Measurements from ENCODE around the gene SGSH. TPM values are rescaled to one million over a fixed set of nuclear protein-coding genes. Genes with fewer than 3 reads are reported as not detected.

The SGSH gene
- total RNA-seq, 1 donor from 2014 or later: 53.7 TPM

GRCh38 chr17:80222376-80223141, 2.4 kb upstream of the SGSH start:
- no peak overlapping the region for H3K27ac Mint-ChIP-seq
- no peak for DNase-seq (ENCODE audit: low spot score in 2 of 2, unreplicated experiment in 2 of 2)
- H3K4me3 Mint-ChIP-seq: peak overlapping the region; percentile 43
- no peak for TF ChIP-seq CTCF (IDR thresholded peaks at IDR 0.05; ENCODE audit: unreplicated experiment)
- H3K36me3 Mint-ChIP-seq: peaks cover 13% of the 10 kb centered on the region
- H3K4me1 Mint-ChIP-seq: peaks cover 23% of the 10 kb centered on the region
- no peaks in the 10 kb centered on the region for H3K27me3 Mint-ChIP-seq (ENCODE audit: low read depth)
- no peaks in the 10 kb centered on the region for H3K9me3 Mint-ChIP-seq

GRCh38 chr17:80221351-80222105, 1.4 kb upstream of the SGSH start:
- no peak for TF ChIP-seq CTCF (IDR thresholded peaks at IDR 0.05; ENCODE audit: unreplicated experiment)
- DNase-seq (ENCODE audit: low spot score in 2 of 2, unreplicated experiment in 2 of 2): no peak
- H3K27ac Mint-ChIP-seq: no peak overlapping the region
- H3K9me3 Mint-ChIP-seq: no peaks in the 10 kb centered on the region
- peaks cover 23% of the 10 kb centered on the region for H3K4me1 Mint-ChIP-seq
- no peaks in the 10 kb centered on the region for H3K27me3 Mint-ChIP-seq (ENCODE audit: low read depth)
- peak overlapping the region; percentile 75 for H3K4me3 Mint-ChIP-seq
- peaks cover 11% of the 10 kb centered on the region for H3K36me3 Mint-ChIP-seq

DNA sequence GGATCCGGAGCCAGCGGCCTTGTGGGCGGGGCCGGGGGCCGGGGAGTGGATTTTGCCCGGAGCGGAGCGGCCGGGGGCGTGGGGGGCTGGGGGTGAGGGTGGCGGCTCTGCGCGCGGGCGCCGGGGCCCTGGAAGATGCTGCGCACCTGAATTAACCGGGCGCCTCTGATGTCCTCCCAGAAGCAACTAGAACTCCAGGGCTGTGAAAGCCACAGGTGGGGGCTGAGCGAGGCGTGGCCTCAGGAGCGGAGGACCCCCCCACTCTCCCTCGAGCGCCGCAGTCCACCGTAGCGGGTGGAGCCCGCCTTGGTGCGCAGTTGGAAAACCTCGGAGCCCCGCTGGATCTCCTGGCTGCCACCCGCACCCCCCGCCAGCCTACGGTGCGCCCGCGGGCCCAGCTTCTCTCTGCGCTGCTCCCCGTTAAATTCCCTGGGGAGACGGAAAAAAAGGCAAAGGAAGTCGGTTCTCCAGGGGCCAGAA, 643 bp upstream of the SGSH start:
- H3K36me3 Mint-ChIP-seq: peaks cover 9% of the 10 kb centered on the region
- no peaks in the 10 kb centered on the region for H3K27me3 Mint-ChIP-seq (ENCODE audit: low read depth)
- H3K27ac Mint-ChIP-seq: no peak overlapping the region
- no peak for TF ChIP-seq CTCF (IDR thresholded peaks at IDR 0.05; ENCODE audit: unreplicated experiment)
- DNase-seq (ENCODE audit: low spot score in 2 of 2, unreplicated experiment in 2 of 2): peak in 1 of 2 experiments; percentile 60
- H3K4me3 Mint-ChIP-seq: peak overlapping the region; percentile 75
- H3K4me1 Mint-ChIP-seq: peaks cover 22% of the 10 kb centered on the region
- H3K9me3 Mint-ChIP-seq: no peaks in the 10 kb centered on the region

DNA sequence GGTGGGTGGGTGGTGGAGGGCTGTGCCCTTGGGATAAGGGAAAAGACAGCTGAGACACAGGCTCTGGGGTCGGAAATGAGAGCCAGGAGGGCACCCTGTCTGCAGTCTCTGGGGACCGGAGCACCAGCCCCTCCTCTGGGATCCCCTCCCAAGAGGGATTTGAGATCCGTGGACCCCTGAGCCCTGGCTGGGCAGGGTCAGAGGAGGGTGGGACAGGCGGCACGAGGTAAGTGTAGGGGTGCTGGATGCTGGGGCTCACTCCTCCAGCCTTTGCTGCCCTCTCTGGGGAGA, 425 bp downstream of the SGSH start:
- Mint-ChIP-seq H3K4me3 (peak overlapping the region; percentile 89), H3K27ac (peak overlapping the region; percentile 91), H3K27me3 (ENCODE audit: low read depth) (no peaks in the 10 kb centered on the region), H3K4me1 (peaks cover 16% of the 10 kb centered on the region), H3K9me3 (no peaks in the 10 kb centered on the region), H3K36me3 (peaks cover 9% of the 10 kb centered on the region)
- TF ChIP-seq CTCF (IDR thresholded peaks at IDR 0.05; ENCODE audit: unreplicated experiment): no peak
- DNase-seq (ENCODE audit: low spot score in 2 of 2, unreplicated experiment in 2 of 2): peak in 1 of 2 experiments; percentile 46

DNA sequence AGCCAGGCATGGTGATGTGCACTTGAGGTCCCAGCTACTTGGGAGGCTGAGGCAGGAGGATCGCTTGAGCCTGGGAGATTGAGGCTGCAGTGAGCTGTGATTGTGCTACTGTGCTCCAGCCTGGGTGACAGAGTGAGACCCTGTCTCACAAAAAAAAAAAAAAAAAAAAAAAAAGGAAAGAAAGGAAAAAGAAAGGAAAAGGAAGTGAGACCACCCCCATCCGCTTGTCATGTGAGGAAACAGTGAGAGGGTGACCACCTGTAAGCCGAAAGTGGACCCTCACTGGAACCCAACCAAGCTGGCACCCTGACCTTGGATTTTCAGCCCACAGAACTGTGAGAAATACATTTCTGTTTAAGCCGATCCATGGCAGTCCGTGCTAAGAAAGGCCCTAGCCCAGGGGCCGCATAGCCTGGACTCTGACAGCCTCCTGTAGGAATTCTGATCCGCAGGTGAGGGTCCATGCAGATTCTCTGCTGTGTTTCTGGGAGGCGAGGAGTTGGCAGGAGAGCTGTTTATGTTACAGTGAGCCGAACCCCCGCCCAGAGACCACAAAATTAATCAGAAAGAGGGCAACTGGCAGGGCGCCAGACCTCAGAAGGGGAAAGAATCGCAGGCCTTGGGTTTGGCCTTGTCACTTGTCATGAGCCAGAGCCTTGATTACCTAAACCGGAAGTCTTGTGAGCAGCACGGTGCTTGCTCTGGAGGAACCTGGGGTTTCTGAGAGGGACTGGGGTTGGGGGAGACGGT, 945 bp downstream of the SGSH start:
- peak; percentile 53 to 79 for DNase-seq (ENCODE audit: low spot score in 2 of 2, unreplicated experiment in 2 of 2)
- no peak for TF ChIP-seq CTCF (IDR thresholded peaks at IDR 0.05; ENCODE audit: unreplicated experiment)
- Mint-ChIP-seq H3K27ac (peak overlapping the region; percentile 91), H3K9me3 (no peaks in the 10 kb centered on the region), H3K36me3 (peaks cover 9% of the 10 kb centered on the region), H3K4me1 (peaks cover 16% of the 10 kb centered on the region), H3K27me3 (ENCODE audit: low read depth) (no peaks in the 10 kb centered on the region), H3K4me3 (peak overlapping the region; percentile 89)
